ENCODE data around the gene PGF.
"Not testable (repeated sequence)": the region's sequence is repeated elsewhere in the genome, so short reads cannot be mapped to it uniquely, and the experiment has no call there.

PGF gene

DNA sequence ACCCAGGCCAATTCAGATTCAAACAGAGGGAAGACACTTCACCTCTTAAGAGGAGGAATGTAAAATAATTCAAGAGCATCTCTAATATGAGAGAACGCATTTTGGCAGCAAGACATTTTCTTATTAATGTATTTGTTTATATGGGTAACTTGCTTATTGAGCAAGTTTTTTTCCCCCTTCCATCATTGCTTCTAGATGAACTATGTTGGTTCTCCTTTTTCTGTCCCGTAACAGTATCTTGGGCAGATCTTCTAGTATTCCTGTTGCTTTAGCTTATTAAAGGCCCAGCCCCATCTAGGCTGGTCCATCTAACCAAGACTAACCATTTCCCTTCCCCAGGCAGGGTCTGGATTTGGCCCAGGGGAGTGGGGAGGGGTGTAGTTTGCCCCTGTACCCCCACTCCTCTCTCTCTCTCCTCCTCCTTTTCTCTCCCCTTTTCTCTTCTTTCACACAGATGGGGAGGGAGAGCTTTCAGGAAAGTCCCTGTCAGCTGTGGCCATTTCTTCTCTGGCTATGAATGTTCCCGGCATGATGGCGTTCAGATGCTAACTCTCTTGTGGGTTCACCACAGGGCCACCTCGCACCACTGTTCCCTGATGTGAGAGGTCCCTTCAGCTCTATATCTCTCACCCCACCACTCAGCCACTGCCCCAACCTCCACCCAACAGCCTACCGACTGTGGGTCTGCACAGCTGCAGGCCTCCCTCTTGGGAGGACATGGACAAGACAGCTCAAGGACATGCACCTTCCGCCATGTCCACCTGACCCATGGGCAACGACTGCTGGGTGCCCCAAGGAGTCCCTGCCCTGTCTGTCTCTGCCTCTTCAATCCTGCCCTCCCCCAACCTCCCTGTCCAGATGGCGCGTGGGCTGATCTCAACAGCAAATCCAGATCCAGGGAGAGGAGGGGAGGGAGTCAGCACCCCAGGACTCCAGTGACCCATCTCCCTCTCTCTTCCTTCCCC is 16.6 kb downstream of the PGF start:
- no peak for DNase-seq

DNA sequence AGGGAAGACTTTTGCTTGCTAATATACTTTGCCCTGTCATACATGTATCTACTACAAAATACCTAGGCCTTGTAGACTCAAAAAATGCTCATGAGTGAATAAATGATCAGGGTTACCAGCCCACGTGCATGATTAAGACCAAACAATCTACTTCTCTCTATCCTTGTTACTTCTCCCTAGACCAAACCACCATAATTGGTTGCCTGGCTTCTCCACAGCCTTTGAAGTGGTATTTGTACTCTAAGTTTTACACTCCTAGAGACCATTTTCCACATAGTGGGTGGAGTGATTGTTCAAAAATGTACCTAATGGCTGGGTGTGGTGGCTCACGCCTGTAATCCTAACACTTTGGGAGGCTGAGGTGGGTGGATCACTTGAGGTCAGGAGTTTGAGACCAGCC is 18.2 kb downstream of the PGF start:
- DNase-seq, result no peak

GRCh38 chr14:74936731-74937130 is 18.7 kb downstream of the PGF start:
- no peak for DNase-seq

- DNase-seq, result no peak
Observed at GRCh38 chr14:74936151-74936550, 19.2 kb downstream of the PGF start.

DNA sequence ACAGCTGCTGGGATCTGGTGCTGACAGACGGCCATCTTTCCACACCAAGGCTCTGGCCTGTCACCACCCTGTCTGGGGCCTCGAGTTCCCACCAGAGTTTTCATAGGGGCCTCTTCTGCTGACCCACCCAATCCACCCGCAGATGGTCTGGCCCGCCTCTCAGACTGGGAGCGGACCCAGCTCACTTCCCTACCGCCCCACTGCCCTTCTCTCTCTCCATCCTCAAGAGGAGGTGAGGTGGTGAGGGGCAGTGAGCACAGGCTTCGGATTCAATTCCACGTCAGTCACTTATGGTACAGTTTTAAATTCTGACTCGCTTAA is 20.1 kb downstream of the PGF start:
- DNase-seq, result no peak

DNA sequence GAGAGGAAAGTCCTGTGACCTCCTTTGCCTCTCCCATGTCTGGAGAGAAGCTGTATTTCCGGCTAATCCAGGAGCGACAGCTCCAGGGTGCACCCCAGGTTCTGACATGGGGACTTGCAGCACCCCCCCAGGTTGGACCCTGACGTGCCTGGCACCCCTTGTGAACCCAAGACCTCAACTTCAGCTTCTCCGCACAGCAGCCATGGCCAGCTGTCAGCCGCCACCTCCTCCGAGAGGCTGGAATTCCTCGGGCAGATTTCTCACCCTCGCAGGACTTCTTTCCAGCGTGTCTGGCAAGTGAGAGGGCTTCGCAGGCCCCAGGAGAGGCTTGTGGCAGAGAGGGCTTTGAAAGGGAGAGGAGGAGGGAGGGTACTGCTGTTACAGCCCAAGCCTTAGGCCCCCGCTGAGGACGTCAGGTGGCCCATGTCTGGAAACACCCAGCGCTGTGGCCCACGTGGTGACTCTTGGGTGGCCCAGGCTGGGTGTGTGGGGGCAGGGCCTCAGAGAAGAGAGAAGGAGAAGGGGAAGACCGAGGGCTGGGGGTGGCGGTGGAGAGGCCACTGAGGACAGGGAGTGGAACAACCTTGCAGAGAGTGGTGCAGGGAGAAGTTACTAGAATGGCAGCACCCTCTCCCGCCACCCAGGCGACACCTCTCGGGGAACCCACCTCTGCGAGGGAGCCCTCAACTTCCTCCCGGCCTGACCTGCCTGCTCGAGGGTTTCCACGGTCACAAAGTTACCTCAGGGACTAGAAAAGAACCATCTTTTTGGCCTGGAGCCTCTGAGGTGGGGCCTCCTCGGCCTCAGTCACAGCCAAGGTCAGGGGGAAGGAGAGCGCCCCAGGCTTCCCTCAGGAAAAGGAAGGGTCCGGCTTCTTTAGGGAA is 20.7 kb downstream of the PGF start:
- DNase-seq, result no peak

DNA sequence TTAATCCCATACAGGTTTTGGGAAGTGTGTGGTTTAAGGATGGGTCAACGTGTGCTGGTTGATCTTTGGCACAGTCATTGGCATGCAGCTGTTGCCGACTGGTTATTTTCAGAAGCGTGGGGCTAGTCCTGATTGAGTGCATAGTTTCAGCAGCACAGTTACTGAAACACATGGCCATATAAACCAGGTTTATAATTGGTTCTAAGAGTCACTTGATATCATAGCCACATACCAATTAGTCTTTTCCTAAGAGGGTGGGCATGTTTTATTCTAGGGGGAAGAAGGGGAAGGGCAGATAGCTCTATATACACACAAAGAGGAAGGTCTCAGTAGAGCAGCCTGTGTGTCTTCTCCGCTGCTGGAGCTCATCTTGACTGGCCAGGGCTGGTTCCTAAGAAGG is 21.4 kb downstream of the PGF start:
- no peak for DNase-seq

DNA sequence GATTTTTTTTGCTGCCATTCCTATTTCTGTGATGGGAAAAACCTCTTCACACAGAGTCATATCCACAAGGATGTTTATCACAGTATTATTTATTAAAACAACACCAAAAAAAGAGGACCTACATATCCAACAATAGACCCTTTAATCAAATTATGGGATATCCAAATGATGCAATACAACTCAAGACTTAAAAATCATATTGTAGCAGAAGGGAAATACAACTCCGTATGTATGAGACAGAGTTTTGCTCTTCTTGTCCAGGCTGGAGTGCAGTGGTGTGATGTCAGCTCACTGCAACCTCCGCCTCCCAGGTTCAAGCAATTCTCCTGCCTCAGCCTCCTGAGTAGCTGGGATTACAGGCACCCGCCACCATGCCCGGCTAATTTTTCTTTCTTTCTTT is 22.5 kb downstream of the PGF start:
- not testable (repeated sequence) for DNase-seq

GRCh38 chr14:74932401-74932901 is 22.9 kb downstream of the PGF start:
- DNase-seq, result no peak

- DNase-seq, result not testable (repeated sequence)
Observed at GRCh38 chr14:74931744-74932143, 23.7 kb downstream of the PGF start.

DNA sequence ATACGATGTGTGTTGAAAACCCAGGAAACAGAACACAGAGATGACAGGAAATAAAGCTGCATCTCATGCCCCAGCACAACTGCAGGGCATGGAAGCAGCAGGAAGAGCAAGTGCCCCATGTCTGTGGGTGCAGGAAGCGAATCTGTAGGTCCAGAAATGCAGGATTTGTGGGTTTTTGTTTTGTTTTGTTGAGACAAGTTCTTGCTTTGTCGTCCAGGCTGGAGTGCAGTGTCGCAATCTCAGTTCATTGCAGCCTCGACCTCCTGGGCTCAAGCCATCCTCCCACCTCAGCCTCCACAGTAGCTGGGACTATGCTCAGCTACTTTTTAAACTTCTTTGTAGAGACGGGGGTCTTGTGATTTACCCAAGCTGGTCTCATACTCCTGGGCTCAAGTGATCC is 26.2 kb downstream of the PGF start:
- DNase-seq, result no peak

DNA sequence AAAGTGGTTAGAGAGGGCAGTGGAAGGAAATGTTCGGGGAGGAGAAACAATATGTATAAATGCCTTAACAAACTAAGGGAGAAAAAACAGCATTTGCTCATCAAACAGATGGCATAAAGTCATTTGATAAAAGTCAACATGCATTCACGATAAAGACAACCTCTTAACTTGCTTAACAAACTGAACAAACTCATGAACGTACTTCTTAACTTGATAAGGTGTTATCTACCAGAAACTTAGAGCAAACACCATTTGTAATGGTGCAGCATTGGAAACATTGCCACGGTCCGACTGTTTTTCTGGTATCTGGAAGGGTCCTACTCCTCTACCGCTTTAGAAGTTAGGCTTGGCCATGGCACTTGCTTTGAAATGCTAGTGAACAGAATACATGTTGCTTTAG is 28.2 kb downstream of the PGF start:
- no peak for DNase-seq

- DNase-seq, result no peak
Observed at GRCh38 chr14:74924061-74924460, 31.3 kb downstream of the PGF start.

DNA sequence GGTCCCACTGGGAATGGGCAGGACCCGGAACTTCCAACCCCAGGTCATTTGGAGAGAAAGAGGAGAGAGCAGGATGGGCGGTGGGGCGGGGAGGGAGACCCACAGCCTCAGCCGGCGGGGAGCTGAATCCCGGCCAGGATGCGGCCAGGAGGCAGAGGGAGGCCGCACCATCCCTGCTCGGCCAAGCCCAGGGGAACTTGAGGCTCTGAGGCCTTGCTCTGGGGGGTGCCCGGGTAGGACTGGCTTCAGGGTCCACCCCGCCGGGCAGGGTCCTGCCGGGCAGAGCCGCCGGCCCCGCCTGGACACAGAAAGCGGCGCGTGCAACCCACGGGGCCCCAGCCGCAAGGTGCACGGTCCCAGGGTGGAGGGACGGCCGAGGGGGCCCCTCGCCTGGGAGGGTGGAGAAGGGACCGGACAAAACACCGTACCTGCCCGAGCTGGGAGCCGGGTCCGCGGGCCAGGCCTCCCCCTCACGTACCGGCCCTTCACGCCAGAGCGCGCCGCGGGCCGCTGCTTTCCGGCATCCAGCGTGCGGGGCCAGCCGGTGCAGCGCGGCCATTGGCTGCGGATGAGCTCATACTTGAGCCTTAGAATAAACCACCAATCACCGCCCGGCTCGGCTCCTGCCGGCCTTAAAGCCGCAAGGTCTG is 32.5 kb downstream of the PGF start, which contains the start of gene RPS6KL1:
Gene RPS6KL1, minus strand, starts transcription at position 509 of the 650 bp plus-strand sequence. CDS start 1,719 bp downstream, outside the sequence.
- DNase-seq, result peak; percentile 80

- no peak for DNase-seq
Observed at GRCh38 chr14:74921987-74922751, 33.2 kb downstream of the PGF start.

DNA sequence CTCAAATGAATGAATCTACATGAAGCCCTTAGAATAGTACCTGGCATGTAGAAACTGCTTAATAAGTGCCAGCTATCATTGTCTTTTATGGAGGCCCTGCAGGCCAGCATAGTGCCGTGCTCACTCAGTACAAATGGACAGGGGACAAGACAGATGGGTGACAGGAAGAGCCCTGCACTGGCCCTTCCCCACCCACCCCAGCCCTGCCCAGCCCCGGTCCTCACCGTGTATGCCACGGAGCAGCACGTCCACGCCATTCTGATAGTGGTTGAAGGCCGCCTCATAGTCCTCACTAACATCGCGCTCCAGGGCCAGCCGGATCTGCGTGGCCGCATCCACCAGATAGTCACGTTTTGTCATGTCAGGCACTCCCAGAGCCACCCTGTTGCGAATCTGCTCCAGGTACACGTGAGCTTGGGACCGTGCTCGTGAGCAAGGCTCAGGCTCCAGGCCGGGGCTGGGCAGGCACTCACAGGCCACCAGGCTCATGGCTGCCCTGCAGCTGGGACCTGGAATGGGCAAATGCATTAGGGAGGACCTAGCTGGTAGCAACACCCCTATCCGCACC is 34.3 kb downstream of the PGF start:
- DNase-seq, result no peak

GRCh38 chr14:74920281-74920680 is 35.1 kb downstream of the PGF start:
- DNase-seq, result no peak

DNA sequence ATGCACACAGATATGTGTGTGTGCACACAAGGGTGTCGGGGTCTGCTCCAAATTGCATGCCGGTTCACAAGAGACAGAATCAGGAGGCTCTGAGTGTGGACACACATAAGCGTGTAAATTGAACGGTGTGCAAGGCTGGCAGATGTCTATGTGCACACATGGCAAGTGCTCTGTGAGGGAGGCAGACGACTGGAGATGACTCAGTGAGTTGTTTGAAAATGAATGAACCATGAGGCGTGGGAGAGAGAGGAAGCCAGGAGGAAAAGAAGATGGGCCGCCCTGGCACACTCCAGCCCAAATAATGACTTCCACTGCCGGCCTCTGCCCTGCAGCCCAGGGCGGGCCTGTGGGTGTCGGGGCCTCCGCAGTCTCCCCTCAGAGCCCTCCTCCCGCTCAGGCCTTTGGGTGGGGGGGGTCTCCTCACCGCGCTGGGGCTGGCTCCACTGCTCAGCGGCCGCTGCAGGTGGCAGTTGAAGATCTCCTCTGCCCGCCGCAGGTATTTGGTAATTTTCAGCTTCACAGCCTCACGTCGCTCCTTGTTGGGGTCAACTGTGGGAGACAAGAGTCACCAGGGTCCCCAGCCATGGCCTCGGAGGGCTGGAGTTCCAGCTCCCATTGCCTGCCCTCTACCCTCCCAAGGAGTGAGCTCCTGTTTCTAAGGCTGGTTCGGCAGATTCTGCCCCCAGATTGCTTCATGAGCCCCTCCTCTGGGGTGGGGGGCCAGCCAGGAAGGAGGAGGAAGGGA is 35.8 kb downstream of the PGF start:
- no peak for DNase-seq

GRCh38 chr14:74918380-74918779 is 37.0 kb downstream of the PGF start:
- no peak for DNase-seq

DNA sequence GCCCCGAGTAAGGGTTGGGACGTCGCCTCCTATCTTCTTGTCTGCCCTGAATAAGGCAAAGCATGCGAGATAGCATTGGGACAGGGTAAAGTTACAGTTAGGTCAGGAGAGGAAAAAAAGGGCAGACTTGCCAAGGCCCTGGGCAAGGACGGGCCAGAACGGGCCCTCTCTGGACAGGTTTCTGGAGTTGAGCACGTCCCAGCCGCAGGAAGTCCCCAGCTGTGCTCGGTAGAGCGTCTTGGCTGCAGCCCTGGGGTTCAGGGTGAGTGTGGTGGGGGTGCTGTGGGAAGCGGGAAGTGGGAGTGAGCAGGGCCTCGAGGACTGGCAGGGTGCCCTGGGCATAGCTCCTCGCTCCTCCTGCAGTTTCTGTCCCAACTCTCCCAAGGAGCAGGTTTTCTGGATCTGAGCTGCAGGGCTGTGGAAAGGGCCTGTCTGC is 37.7 kb downstream of the PGF start:
- no peak for DNase-seq

GRCh38 chr14:74917178-74917543 is 38.2 kb downstream of the PGF start:
- no peak for DNase-seq
